ENCODE measurements around the gene NGEF.

GRCh38 chr2:232980683-232981082, 32.4 kb downstream of the NGEF start:
- TF ChIP-seq CTCF (IDR thresholded peaks at IDR 0.05; ENCODE audit: insufficient read depth, low read depth, low read length) (no peak), EZH2 (IDR thresholded peaks at IDR 0.05; ENCODE audit: insufficient read depth, low read length) (no peak)
